ENCODE measurements around the gene LIG1.

- TF ChIP-seq ZNF518A (tag by site-specific recombination; conservative IDR thresholded peaks at IDR 0.05; ENCODE audit: low read depth) (no peak), KLF16 (tag by site-specific recombination; IDR thresholded peaks at IDR 0.05) (no peak; the same call in 1 of the 2 replicates), YY1 (tag by site-specific recombination; IDR thresholded peaks at IDR 0.05) (no peak), ZBTB8A (tag by site-specific recombination; IDR thresholded peaks at IDR 0.05) (no peak), CTCF (tag by site-specific recombination; IDR thresholded peaks at IDR 0.05) (no peak), ZNF311 (tag by site-specific recombination; IDR thresholded peaks at IDR 0.05; ENCODE audit: borderline replicate concordance) (no peak), SP2 (tag by site-specific recombination; IDR thresholded peaks at IDR 0.05) (peak; percentile 54), ZFHX2 (tag by site-specific recombination; conservative IDR thresholded peaks at IDR 0.05) (no peak), SCRT1 (tag by site-specific recombination; IDR thresholded peaks at IDR 0.05; ENCODE audit: borderline replicate concordance) (no peak), EGR2 (tag by site-specific recombination; IDR thresholded peaks at IDR 0.05; ENCODE audit: low read depth) (no peak), ZNF585B (tag by site-specific recombination; IDR thresholded peaks at IDR 0.05) (no peak), ZNF302 (tag by site-specific recombination; IDR thresholded peaks at IDR 0.05; ENCODE audit: low read depth) (no peak), ATF2 (tag by site-specific recombination; IDR thresholded peaks at IDR 0.05; ENCODE audit: low read depth) (no peak)
Measured at GRCh38 chr19:48169578-48169938, 586 bp downstream of the LIG1 start.
